NCI-H2196 treated with DMSO at 0.1 percent for 48 hours (cell line): ENCODE data around the gene CD8B.
"Not testable (repeated sequence)": the region's sequence is repeated elsewhere in the genome, so short reads cannot be mapped to it uniquely, and the experiment has no call there.

ENCODE experiments used
- DNase-seq: peaks from one replicate; lab custom pipeline; 2025; ENCODE audit not compliant: unreplicated experiment; lab: John Stamatoyannopoulos, UW

Gene CD8B

GRCh38 chr2:86836915-86837695 lies 24.6 kb downstream of the CD8B start:
- not testable (repeated sequence) for DNase-seq

GRCh38 chr2:86835548-86835889 lies 26.2 kb downstream of the CD8B start:
- DNase-seq, result not testable (repeated sequence)

- DNase-seq, result no peak
Observed at GRCh38 chr2:86833315-86833714, 28.4 kb downstream of the CD8B start.

GRCh38 chr2:86832334-86833096 lies 29.2 kb downstream of the CD8B start:
- no peak for DNase-seq

GRCh38 chr2:86831537-86831936 lies 30.1 kb downstream of the CD8B start:
- no peak for DNase-seq

- no peak for DNase-seq
Observed at GRCh38 chr2:86826951-86827350, 34.7 kb downstream of the CD8B start.

- no peak for DNase-seq
Observed at GRCh38 chr2:86825693-86826381, 35.8 kb downstream of the CD8B start.

- DNase-seq, result no peak
Observed at GRCh38 chr2:86825036-86825692, 36.5 kb downstream of the CD8B start.

GRCh38 chr2:86822668-86823345 lies 38.9 kb downstream of the CD8B start:
- no peak for DNase-seq

GRCh38 chr2:86821842-86822241 lies 39.8 kb downstream of the CD8B start:
- no peak for DNase-seq

GRCh38 chr2:86821306-86821705 lies 40.4 kb downstream of the CD8B start:
- DNase-seq, result no peak

- no peak for DNase-seq
Observed at GRCh38 chr2:86818957-86819356, 42.7 kb downstream of the CD8B start.

- DNase-seq, result no peak
Observed at GRCh38 chr2:86818114-86818801, 43.4 kb downstream of the CD8B start.

- no peak for DNase-seq
Observed at GRCh38 chr2:86815611-86816010, 46.1 kb downstream of the CD8B start.

- DNase-seq, result no peak
Observed at GRCh38 chr2:86809481-86810121, 52.1 kb downstream of the CD8B start.

GRCh38 chr2:86808315-86809161 lies 53.1 kb downstream of the CD8B start:
- peak; percentile 48 for DNase-seq

- no peak for DNase-seq
Observed at GRCh38 chr2:86807468-86808275, 54.0 kb downstream of the CD8B start.

GRCh38 chr2:86807133-86807467 lies 54.6 kb downstream of the CD8B start:
- DNase-seq, result no peak
